ENCODE measurements around the gene KRTAP20-1.

Gene KRTAP20-1

GRCh38 chr21:30652891-30653290, 36.7 kb downstream of the KRTAP20-1 start:
- no peak for DNase-seq

Measured in CD4-positive, alpha-beta T cell treated with Interleukin-21 for 1 hour (primary cell).